NOMO-1 treated with DMSO at 0.1 percent for 48 hours (cell line): ENCODE measurements around the gene ME3.

Source experiments
- DNase-seq: peaks from one replicate; lab custom pipeline; 2025; ENCODE audit not compliant: unreplicated experiment; lab: John Stamatoyannopoulos, UW

The ME3 gene

GRCh38 chr11:86396396-86396795 is 276.0 kb downstream of the ME3 start:
- DNase-seq = no peak

- no peak for DNase-seq
Observed at GRCh38 chr11:86395061-86395551, 277.3 kb downstream of the ME3 start.
